Gastroesophageal sphincter (tissue), 4 donors: Measurements from ENCODE around the gene MS4A4E. TPM values are rescaled to one million over a fixed set of nuclear protein-coding genes. Genes with fewer than 3 reads are reported as not detected.

ENCODE experiments used
- ATAC-seq: fragments of 150-250 bp; one replicate; pipeline ENCODE4 v1.9.1; 2016; ENCODE audit warnings: mild to moderate bottlenecking, moderate library complexity
- H3K27ac ChIP-seq, 4 donors: fragments of 200-600 bp; sonication (generic) in 3 of 4; 1 replicate in 3 of 4; 2 replicates in 1 of 4; pipeline ENCODE4 v1.5.1; 2016 to 2019
- H3K27me3 ChIP-seq: fragments of 200-600 bp; sonication (generic); one replicate; pipeline ENCODE4 v1.5.1; 2019
- H3K36me3 ChIP-seq, 2 donors: fragments of 200-600 bp; sonication (generic); one replicate each; pipeline ENCODE4 v1.5.1; 2019; ENCODE audit warnings: control low read depth in 1 of 2
- H3K4me1 ChIP-seq, 3 donors: fragments of 200-600 bp; sonication (generic); 1 replicate in 2 of 3; 2 replicates in 1 of 3; pipeline ENCODE4 v1.5.1; 2016 to 2019; ENCODE audit warnings: control low read depth in 2 of 3
- H3K4me3 ChIP-seq, 2 donors: fragments of 200-600 bp; sonication (generic); one replicate each; pipeline ENCODE4 v1.5.1; 2019; ENCODE audit warnings: mild to moderate bottlenecking in 1 of 2, moderate library complexity in 1 of 2
- H3K9me3 ChIP-seq, 3 donors: fragments of 200-600 bp; sonication (generic); one replicate each; pipeline ENCODE4 v1.5.1; 2017 to 2019; ENCODE audit warnings: control low read depth in 2 of 3
- CTCF ChIP-seq, 4 experiments: fragments of 200-600 bp in 2 of 4; fragments of 450-650 bp in 2 of 4; sonication (generic) in 1 of 4; IDR thresholded peaks; one replicate each; pipeline ENCODE4 v1.5.1; 2017 to 2019; ENCODE audit warnings: antibody characterized with exemption in 4 of 4, mild to moderate bottlenecking in 2 of 4, moderate library complexity in 2 of 4
- EP300 ChIP-seq: sonication (generic); formaldehyde crosslinking; IDR thresholded peaks from one replicate; pipeline ENCODE4 v1.6.1; 2017; ENCODE audit warnings: antibody characterized with exemption, mild to moderate bottlenecking
- POLR2A ChIP-seq, 2 donors: fragments of 450-650 bp; IDR thresholded peaks; one replicate each; pipeline ENCODE4 v1.6.1; 2017; ENCODE audit warnings: antibody characterized with exemption in 2 of 2, mild to moderate bottlenecking in 2 of 2, moderate library complexity in 1 of 2
- POLR2AphosphoS5 ChIP-seq: sonication (generic); formaldehyde crosslinking; IDR thresholded peaks from one replicate; pipeline ENCODE4 v1.6.1; 2017; ENCODE audit warnings: antibody characterized with exemption
- WGBS, 2 donors: methylation state at CpG; one replicate each; pipeline ENCODE4 v1.1.5; 2018; ENCODE audit warnings: low coverage in 1 of 2; 5-methylcytosine and 5-hydroxymethylcytosine counted together
- total RNA-seq, 4 donors: library from RNA; depleted of rRNA; stranded (reverse); fragments of >200 nt; gene quantifications; one replicate each; pipeline ENCODE4 v1.1.0, GENCODE V29; 2016

Gene MS4A4E
- total RNA-seq, 4 donors from 2014 or later: 3.0 to 8.2 (median 3.9) TPM; not detected in 1

- Histone ChIP-seq H3K4me1 (no peaks in the 10 kb centered on the region), H3K4me3 (no peak overlapping the region), H3K9me3 (no peaks in the 10 kb centered on the region), H3K36me3 (no peaks in the 10 kb centered on the region), H3K27ac (no peak overlapping the region), H3K27me3 (peaks cover 4% of the 10 kb centered on the region)
- TF ChIP-seq EP300 (no peak), POLR2A (IDR thresholded peaks at IDR 0.05) (no peak), CTCF (IDR thresholded peaks at IDR 0.05) (no peak), POLR2AphosphoS5 (no peak)
- no peak for ATAC-seq
Observed at GRCh38 chr11:60172011-60172410, 70.9 kb downstream of the MS4A4E start.

- WGBS, 2 donors: 89 to 100% methylated on average over 1 of the region's 1 CpG
- ATAC-seq: no peak
- Histone ChIP-seq H3K4me3 (no peak overlapping the region), H3K27ac (no peak overlapping the region), H3K9me3 (no peaks in the 10 kb centered on the region), H3K36me3 (no peaks in the 10 kb centered on the region), H3K27me3 (peaks cover 4% of the 10 kb centered on the region), H3K4me1 (no peaks in the 10 kb centered on the region)
- no peak for TF ChIP-seq POLR2A (IDR thresholded peaks at IDR 0.05)
- TF ChIP-seq POLR2AphosphoS5: no peak
- TF ChIP-seq CTCF (IDR thresholded peaks at IDR 0.05): no peak
- no peak for TF ChIP-seq EP300
Observed at GRCh38 chr11:60170566-60170965, 72.4 kb downstream of the MS4A4E start.

GRCh38 chr11:60169264-60169915 is 73.5 kb downstream of the MS4A4E start:
- H3K4me3 ChIP-seq: no peak overlapping the region
- no peaks in the 10 kb centered on the region for H3K9me3 ChIP-seq
- no peaks in the 10 kb centered on the region for H3K36me3 ChIP-seq
- H3K4me1 ChIP-seq: no peaks in the 10 kb centered on the region
- TF ChIP-seq CTCF (IDR thresholded peaks at IDR 0.05): peak; percentile 9 to 53 (median 24)
- TF ChIP-seq POLR2AphosphoS5: no peak
- no peak for TF ChIP-seq EP300
- TF ChIP-seq POLR2A (IDR thresholded peaks at IDR 0.05): no peak
- WGBS, 2 donors: 66 to 78% methylated on average over 4 to 5 of the region's 6 CpGs
- H3K27me3 ChIP-seq: peaks cover 4% of the 10 kb centered on the region
- ATAC-seq: peak; percentile 83
- no peak overlapping the region for H3K27ac ChIP-seq

GRCh38 chr11:60168306-60168705 is 74.6 kb downstream of the MS4A4E start:
- TF ChIP-seq POLR2A (IDR thresholded peaks at IDR 0.05): no peak
- TF ChIP-seq CTCF (IDR thresholded peaks at IDR 0.05): no peak
- TF ChIP-seq EP300: no peak
- TF ChIP-seq POLR2AphosphoS5: no peak
- Histone ChIP-seq H3K4me3 (no peak overlapping the region), H3K27me3 (peaks cover 4% of the 10 kb centered on the region), H3K4me1 (no peaks in the 10 kb centered on the region), H3K9me3 (no peaks in the 10 kb centered on the region), H3K27ac (no peak overlapping the region), H3K36me3 (no peaks in the 10 kb centered on the region)
- no peak for ATAC-seq
- WGBS, 2 donors: 88 to 92% methylated on average over 2 to 3 of the region's 6 CpGs

- no peaks in the 10 kb centered on the region for H3K36me3 ChIP-seq
- H3K27me3 ChIP-seq: peaks cover 4% of the 10 kb centered on the region
- TF ChIP-seq POLR2A (IDR thresholded peaks at IDR 0.05): no peak
- no peak for TF ChIP-seq POLR2AphosphoS5
- no peak for TF ChIP-seq CTCF (IDR thresholded peaks at IDR 0.05)
- no peak for TF ChIP-seq EP300
- H3K4me1 ChIP-seq: no peaks in the 10 kb centered on the region
- ATAC-seq: no peak
- H3K27ac ChIP-seq: no peak overlapping the region
- H3K4me3 ChIP-seq: no peak overlapping the region
- H3K9me3 ChIP-seq: no peaks in the 10 kb centered on the region
Observed at GRCh38 chr11:60165951-60166350, 77.0 kb downstream of the MS4A4E start.
